ENCODE measurements around the gene MAN1A2.

The MAN1A2 gene

GRCh38 chr1:117572546-117572945 is 205.3 kb downstream of the MAN1A2 start:
- Mint-ChIP-seq H3K27ac (peak overlapping the region; percentile 52), H3K4me3 (peak overlapping the region; percentile 24), H3K36me3 (ENCODE audit: low read depth) (no peaks in the 10 kb centered on the region), H3K9me3 (no peaks in the 10 kb centered on the region), H3K27me3 (ENCODE audit: low read depth) (peaks cover 15% of the 10 kb centered on the region), H3K4me1 (ENCODE audit: low read depth) (peaks cover 22% of the 10 kb centered on the region)

DNA sequence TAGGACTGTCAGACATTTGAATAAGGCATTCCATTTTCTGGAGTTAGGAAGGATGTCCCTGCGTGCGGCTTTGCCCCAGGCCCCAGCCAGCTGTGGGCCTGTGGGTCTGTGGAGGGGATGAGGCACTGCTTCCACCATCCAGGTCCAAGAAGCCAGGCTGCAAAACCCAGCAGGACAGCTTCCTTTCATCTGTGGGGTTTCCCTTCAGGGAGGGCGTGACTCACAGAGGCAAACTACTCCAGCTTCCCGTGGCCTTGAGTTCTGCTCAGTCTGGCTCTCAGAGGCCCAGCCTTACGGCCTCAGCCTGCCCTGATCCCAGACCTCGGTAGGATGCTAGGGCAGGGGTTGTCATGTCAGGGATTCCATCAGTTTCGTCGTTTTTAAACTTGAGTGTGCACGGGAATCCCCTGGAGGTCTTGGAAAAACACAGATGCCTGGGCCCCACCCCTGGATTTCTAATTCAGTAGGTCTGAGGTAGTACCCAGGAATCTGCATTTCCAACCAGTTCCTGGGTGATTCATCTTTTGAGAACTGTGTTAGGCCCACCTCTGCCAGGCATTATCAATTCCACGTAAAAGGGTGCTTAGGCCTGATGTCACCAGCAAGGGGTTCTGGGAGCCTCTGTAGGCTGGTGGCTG is 206.3 kb downstream of the MAN1A2 start:
- H3K4me3 Mint-ChIP-seq, result no peak overlapping the region
- peaks cover 22% of the 10 kb centered on the region for H3K4me1 Mint-ChIP-seq (ENCODE audit: low read depth)
- H3K36me3 Mint-ChIP-seq (ENCODE audit: low read depth), result no peaks in the 10 kb centered on the region
- H3K9me3 Mint-ChIP-seq, result no peaks in the 10 kb centered on the region
- H3K27me3 Mint-ChIP-seq (ENCODE audit: low read depth), result peaks cover 15% of the 10 kb centered on the region
- H3K27ac Mint-ChIP-seq, result no peak overlapping the region

- Mint-ChIP-seq H3K27me3 (ENCODE audit: low read depth) (peaks cover 15% of the 10 kb centered on the region), H3K27ac (no peak overlapping the region), H3K9me3 (no peaks in the 10 kb centered on the region), H3K36me3 (ENCODE audit: low read depth) (no peaks in the 10 kb centered on the region), H3K4me3 (no peak overlapping the region), H3K4me1 (ENCODE audit: low read depth) (peaks cover 22% of the 10 kb centered on the region)
Measured at GRCh38 chr1:117574161-117574835, 207.0 kb downstream of the MAN1A2 start.

DNA sequence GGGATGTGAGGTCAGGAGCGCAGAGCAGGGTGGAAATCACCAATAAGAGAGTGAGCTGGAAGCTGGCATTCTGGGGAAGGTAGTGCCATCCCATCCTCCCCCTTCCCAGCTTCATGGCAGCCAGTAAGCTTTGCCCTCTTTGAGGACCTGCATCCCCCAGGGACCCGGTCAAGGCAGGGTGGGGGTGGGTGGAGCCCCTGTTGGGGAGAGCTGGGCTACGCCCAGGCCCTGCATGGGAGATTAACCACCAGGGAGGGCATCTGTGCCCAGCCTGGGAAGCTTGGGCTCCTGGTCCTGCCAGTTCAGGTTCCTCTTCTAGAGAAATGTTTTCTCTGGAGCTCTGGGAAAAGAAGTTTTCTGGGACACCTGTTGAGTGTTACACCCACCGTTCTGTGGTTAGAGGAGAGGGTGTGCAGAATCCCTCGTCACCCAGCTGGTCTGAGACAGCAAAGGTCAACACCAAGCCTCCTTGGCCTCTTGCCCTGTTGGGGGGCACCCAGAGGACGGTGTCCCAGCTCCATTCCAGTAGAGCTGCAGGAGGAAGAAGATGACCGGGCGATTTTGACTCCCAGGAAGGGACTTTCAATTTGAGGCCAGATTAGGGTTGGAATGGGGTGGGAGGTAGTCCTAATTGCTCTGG is 208.5 kb downstream of the MAN1A2 start:
- H3K27ac Mint-ChIP-seq, result no peak overlapping the region

GRCh38 chr1:117576236-117576635 is 209.0 kb downstream of the MAN1A2 start:
- H3K36me3 Mint-ChIP-seq (ENCODE audit: low read depth), result no peaks in the 10 kb centered on the region
- H3K27me3 Mint-ChIP-seq (ENCODE audit: low read depth), result peaks cover 8% of the 10 kb centered on the region
- no peak overlapping the region for H3K27ac Mint-ChIP-seq
- H3K4me3 Mint-ChIP-seq, result no peak overlapping the region
- no peaks in the 10 kb centered on the region for H3K9me3 Mint-ChIP-seq
- H3K4me1 Mint-ChIP-seq (ENCODE audit: low read depth), result peaks cover 19% of the 10 kb centered on the region

More for the DNA sequence above, 208.5 kb downstream of the MAN1A2 start:
- Mint-ChIP-seq H3K9me3 (no peaks in the 10 kb centered on the region), H3K36me3 (ENCODE audit: low read depth) (no peaks in the 10 kb centered on the region), H3K4me1 (ENCODE audit: low read depth) (peaks cover 19% of the 10 kb centered on the region), H3K4me3 (no peak overlapping the region), H3K27me3 (ENCODE audit: low read depth) (peaks cover 5% of the 10 kb centered on the region)

DNA sequence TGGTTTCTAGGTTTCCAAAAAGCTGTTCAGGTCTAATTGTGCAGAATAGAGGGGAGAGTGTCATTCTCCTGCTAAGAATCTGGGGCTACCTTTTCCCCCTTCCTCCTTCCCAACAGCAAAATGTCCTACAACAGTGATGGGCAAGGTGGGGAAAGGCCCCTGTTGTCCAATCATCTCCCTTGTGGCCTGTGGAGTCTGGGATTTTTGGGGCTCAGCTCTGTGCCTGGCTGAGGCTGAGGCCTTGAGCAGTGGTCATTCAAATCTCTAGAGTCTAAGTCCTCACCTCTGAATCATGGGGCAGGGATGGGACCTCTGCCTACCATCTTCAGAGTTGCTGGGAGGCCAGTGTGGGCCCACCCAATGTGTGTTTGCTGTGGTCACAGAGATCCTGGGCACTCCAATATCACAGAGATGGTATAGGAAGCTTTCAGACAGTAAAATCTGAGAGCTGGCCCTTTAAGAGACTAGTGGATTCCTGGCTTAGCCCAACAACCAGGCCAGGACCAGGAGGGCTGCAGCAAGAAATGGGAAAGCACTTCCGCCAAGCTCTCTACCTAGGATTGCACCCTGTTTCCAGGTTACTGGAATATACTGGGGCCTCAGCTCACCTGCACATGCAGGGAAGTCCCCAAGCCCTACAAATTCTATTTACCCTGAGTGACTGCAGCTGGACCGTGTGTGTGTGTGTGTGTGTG is 210.1 kb downstream of the MAN1A2 start:
- Mint-ChIP-seq H3K4me3 (no peak overlapping the region), H3K36me3 (ENCODE audit: low read depth) (no peaks in the 10 kb centered on the region), H3K27me3 (ENCODE audit: low read depth) (peaks cover 5% of the 10 kb centered on the region), H3K27ac (no peak overlapping the region), H3K9me3 (no peaks in the 10 kb centered on the region), H3K4me1 (ENCODE audit: low read depth) (peaks cover 13% of the 10 kb centered on the region)

- H3K27ac Mint-ChIP-seq, result no peak overlapping the region
- no peak overlapping the region for H3K4me3 Mint-ChIP-seq
- H3K27me3 Mint-ChIP-seq (ENCODE audit: low read depth), result peaks cover 5% of the 10 kb centered on the region
- peaks cover 4% of the 10 kb centered on the region for H3K4me1 Mint-ChIP-seq (ENCODE audit: low read depth)
- H3K36me3 Mint-ChIP-seq (ENCODE audit: low read depth), result no peaks in the 10 kb centered on the region
- no peaks in the 10 kb centered on the region for H3K9me3 Mint-ChIP-seq
Measured at GRCh38 chr1:117578466-117578865, 211.2 kb downstream of the MAN1A2 start.

All from T-helper 1 cell treated with Interleukin-12 subunit alpha and Interleukin-12 subunit beta and Interleukin-4 antibody, amounts not matched to agents 30 μg/mL and 1 μg/mL, for 36 hours (primary cell).